Prostate gland (tissue), 2 donors: ENCODE data around the gene GRHL1. TPM values are rescaled to one million over a fixed set of nuclear protein-coding genes. Genes with fewer than 3 reads are reported as not detected.

Source experiments
- DNase-seq: peaks from one replicate; pipeline ENCODE4 v3.0.0-alpha.2; 2019; ENCODE audit warnings: low spot score
- H3K27ac ChIP-seq, 2 donors: fragments of 200-600 bp; sonication (generic); 2 replicates each; pipeline ENCODE4 v1.5.1; 2017 to 2019
- H3K27me3 ChIP-seq: fragments of 200-600 bp; sonication (generic); replicated peaks from 2 replicates; pipeline ENCODE4 v1.5.1; 2019; ENCODE audit not compliant: insufficient read depth
- H3K36me3 ChIP-seq, 2 donors: fragments of 200-600 bp; sonication (generic); 1 replicate in 1 of 2; 2 replicates in 1 of 2; pipeline versions ENCODE4 v1.5.1 to v1.8.1; 2017 to 2019
- H3K4me1 ChIP-seq: fragments of 200-600 bp; sonication (generic); replicated peaks from 2 replicates; pipeline ENCODE4 v1.5.1; 2019
- H3K4me3 ChIP-seq, 2 donors: fragments of 200-600 bp; sonication (generic); 2 replicates each; pipeline ENCODE4 v1.5.1; 2017 to 2019
- H3K9me3 ChIP-seq: fragments of 200-600 bp; sonication (generic); 2 replicates; pipeline ENCODE4 v1.5.1; 2017
- POLR2A ChIP-seq: fragments of 450-650 bp; IDR thresholded peaks from one replicate; pipeline ENCODE4 v1.6.1; 2016; ENCODE audit warnings: antibody characterized with exemption, mild to moderate bottlenecking
- POLR2AphosphoS5 ChIP-seq: sonication (generic); formaldehyde crosslinking; IDR thresholded peaks from one replicate; pipeline ENCODE4 v1.6.1; 2017; ENCODE audit warnings: antibody characterized with exemption
- WGBS: methylation state at CpG from one replicate; pipeline ENCODE4 v1.1.5; 2018; 5-methylcytosine and 5-hydroxymethylcytosine counted together
- intact Hi-C: fragments of 100-400 bp; cut with DNase I; formaldehyde crosslinking; loops from one replicate; pipeline ENCODE4 v1.14.2; 2022
- total RNA-seq, 2 donors: library from RNA; depleted of rRNA; stranded (reverse); fragments of >200 nt; gene quantifications; one replicate each; pipeline ENCODE4 v1.1.0, GENCODE V29; 2016
- TF ChIP-seq, protein P1 (sequence below), 4 experiments: fragments of 200-600 bp in 2 of 4; fragments of 450-650 bp in 2 of 4; sonication (generic) in 2 of 4; IDR thresholded peaks; 1 replicate in 3 of 4; 2 replicates in 1 of 4; pipeline ENCODE4 v1.5.1; 2016 to 2019; ENCODE audit warnings: antibody characterized with exemption in 4 of 4, mild to moderate bottlenecking in 2 of 4, moderate library complexity in 2 of 4

GRHL1 gene
- total RNA-seq, 2 donors from 2014 or later, result 25.7 to 31.8 TPM

DNA sequence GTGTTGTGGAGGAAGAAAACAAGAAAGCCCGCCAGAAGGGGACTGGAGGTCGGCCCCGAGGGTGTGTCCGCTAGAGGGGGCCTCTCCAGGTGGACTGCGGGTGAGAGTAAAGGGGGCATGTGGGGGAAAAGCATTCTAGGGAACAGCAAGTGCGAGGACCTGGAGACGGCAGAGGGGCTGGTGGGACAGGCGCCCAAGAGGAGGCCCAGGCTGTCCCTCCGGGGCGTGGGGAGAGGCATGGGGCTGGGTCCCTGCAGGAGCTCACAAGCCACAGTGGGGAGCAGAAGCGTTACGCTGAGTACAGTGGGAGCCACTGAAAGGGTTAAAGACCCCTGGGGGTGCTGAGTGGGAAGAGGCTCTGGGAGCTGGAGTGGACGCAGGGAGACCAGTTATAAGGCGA, 90.2 kb downstream of the GRHL1 start:
- no peaks in the 10 kb centered on the region for H3K4me1 ChIP-seq
- 90% methylated on average over 14 of the region's 14 CpGs for WGBS
- H3K27ac ChIP-seq, result peak overlapping the region in 1 of 2 donors; percentile 76
- DNase-seq, result no peak
- intact Hi-C loops, result no loop called here
- no peaks in the 10 kb centered on the region for H3K27me3 ChIP-seq
- H3K9me3 ChIP-seq, result no peaks in the 10 kb centered on the region
- H3K4me3 ChIP-seq, result no peak overlapping the region
- no peaks in the 10 kb centered on the region for H3K36me3 ChIP-seq
- TF ChIP-seq POLR2A (no peak), POLR2AphosphoS5 (no peak)
- TF ChIP-seq, protein P1, sequence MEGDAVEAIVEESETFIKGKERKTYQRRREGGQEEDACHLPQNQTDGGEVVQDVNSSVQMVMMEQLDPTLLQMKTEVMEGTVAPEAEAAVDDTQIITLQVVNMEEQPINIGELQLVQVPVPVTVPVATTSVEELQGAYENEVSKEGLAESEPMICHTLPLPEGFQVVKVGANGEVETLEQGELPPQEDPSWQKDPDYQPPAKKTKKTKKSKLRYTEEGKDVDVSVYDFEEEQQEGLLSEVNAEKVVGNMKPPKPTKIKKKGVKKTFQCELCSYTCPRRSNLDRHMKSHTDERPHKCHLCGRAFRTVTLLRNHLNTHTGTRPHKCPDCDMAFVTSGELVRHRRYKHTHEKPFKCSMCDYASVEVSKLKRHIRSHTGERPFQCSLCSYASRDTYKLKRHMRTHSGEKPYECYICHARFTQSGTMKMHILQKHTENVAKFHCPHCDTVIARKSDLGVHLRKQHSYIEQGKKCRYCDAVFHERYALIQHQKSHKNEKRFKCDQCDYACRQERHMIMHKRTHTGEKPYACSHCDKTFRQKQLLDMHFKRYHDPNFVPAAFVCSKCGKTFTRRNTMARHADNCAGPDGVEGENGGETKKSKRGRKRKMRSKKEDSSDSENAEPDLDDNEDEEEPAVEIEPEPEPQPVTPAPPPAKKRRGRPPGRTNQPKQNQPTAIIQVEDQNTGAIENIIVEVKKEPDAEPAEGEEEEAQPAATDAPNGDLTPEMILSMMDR (IDR thresholded peaks at IDR 0.05), result no peak

DNA sequence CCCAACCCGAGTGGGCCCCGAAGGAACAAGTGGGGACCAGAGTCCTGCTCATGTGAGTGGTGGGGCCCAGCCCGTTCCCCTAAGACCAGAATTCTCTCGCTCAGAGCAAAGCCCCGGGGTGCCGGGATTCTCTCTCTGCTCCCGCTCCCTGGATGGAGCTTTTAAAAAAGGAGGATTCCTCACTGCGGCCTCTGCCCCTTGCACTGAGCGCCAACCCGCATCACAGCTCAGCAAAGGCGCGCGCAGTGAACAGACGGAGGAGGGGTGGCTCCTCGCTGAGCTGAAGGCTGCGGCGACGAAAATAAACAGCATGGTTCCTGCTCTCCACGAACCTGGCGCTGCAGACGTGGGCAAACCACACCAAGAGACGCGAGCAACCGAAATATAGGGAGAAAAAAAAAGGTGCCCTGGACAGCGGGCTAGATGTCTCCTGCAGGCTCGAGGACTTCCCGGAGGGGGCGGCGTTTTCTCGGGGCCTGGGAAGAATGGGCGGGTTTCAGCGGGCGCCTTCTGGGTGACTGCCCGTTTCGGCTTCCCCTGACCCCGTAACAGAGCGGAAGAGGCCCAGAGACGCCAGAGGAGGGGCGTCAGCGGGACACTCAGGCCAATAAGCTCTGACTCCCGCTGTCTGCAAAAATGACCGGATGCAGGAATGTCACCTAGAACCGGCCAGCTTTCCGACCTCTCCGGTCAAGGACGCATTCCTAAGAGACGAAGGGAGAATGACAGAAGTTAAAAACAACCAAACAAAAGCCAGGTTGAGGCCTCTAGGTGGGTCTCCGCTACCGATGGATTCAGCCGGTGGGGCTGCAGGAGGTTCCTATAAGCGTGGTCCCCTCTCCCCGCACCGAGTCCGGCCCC, 91.0 kb downstream of the GRHL1 start:
- DNase-seq, result no peak
- WGBS, result 31% methylated on average over 53 of the region's 54 CpGs
- TF ChIP-seq POLR2A, result no peak
- TF ChIP-seq, protein P1 (IDR thresholded peaks at IDR 0.05), result no peak
- no peak for TF ChIP-seq POLR2AphosphoS5

DNA sequence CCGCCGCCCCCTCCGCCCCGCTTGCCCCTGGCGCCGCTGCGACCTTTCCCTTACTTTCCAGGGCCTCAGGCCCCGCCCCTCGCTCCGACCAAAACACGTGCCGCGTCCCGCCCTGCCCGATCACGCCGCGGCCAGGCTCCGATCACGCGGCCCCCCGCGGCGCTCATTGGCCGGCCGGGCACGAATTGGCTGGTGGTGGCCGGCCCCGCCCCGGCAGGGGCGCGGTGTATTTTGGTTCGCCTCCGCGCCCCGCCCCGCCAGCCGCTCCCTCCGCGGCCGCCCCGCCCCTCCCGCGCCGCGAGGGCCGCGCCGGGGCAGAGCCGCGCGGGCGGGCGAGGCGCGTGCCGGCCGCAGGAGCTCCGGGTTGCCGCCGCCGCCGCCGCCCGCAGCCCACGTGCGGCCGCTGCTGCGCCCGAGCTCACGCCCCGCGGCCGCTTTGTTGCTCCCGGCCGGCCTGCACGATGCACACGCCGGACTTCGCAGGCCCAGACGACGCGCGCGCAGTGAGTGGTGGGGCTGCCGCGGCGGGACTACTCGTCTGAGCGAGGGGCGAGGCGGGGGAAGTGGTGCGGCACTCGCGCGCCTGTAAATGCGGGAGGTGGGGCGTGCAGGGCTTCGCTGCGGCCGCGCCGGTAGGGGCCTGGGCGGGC, 91.9 kb downstream of the GRHL1 start, which contains the start of gene KLF11:
Gene KLF11, plus strand, starts transcription at position 295 of the 650 bp plus-strand sequence. Its CDS starts 167 bp downstream, at position 462.
- H3K4me3 ChIP-seq, result peak within 1 kb of the TSS; percentile 53 to 56
- no peaks in the 10 kb centered on the region for H3K9me3 ChIP-seq
- H3K27ac ChIP-seq, result peak within 1 kb of the TSS; percentile 83 to 91
- intact Hi-C loops, result no loop called here
- WGBS, result under 1% methylated on average over 46 of the region's 104 CpGs
- H3K36me3 ChIP-seq, result no peaks in the 10 kb centered on the region
- H3K4me1 ChIP-seq, result no peaks in the 10 kb centered on the region
- TF ChIP-seq POLR2A (peak; percentile 36), POLR2AphosphoS5 (peak; percentile 55)
- TF ChIP-seq, protein P1 (IDR thresholded peaks at IDR 0.05), result peak in 1 of 4 experiments; percentile 8
- peak; percentile 86 for DNase-seq
- no peaks in the 10 kb centered on the region for H3K27me3 ChIP-seq

More for the DNA sequence above, 91.0 kb downstream of the GRHL1 start:
- Histone ChIP-seq H3K27ac (peak overlapping the region; percentile 64 to 76), H3K9me3 (no peaks in the 10 kb centered on the region), H3K27me3 (no peaks in the 10 kb centered on the region), H3K36me3 (no peaks in the 10 kb centered on the region), H3K4me1 (no peaks in the 10 kb centered on the region), H3K4me3 (peak overlapping the region; percentile 10 to 33)
- intact Hi-C loops, result no loop called here

DNA sequence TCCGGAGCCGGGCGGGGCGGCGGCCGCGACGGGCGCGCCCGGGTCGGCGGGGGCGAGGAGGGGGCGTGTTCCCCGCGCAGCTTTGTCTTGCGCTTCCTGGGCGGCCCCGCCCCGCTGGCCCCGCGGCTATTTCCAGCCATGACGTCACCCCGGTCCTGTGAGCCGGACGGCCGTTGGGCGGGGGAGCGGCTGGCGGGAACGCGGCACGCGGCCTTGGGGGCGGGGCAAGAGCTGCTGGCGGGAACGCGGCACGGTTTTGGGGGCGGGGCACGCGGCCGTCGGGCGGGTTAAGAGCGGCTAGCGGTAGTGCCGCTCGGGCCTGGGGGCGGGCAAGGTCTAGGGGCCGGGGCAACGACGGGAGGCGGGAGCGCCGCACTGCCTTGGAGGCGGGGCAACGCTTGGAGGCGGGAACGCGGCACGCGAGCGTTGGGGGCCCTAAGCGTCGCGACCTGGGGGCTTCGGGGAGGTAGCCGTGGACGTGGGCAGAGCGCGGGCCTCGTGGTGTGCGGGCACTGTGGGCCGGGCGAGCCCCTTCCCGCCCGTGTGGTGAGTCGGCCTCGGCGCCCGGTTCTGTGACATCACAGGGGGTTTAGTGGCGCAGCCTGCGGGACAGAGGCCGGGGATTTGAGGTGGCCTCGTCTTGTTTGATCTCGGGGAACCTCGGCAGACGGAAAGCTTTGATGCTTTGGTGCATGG, 92.6 kb downstream of the GRHL1 start:
- intact Hi-C loops, result no loop called here

More for the DNA sequence above, 92.6 kb downstream of the GRHL1 start:
- H3K4me1 ChIP-seq, result no peaks in the 10 kb centered on the region
- H3K4me3 ChIP-seq, result peak overlapping the region; percentile 53 to 56
- H3K27ac ChIP-seq, result peak overlapping the region; percentile 83 to 91
- whole genome bisulfite sequencing, result 11% methylated on average over 66 of the region's 90 CpGs
- H3K9me3 ChIP-seq, result no peaks in the 10 kb centered on the region
- DNase-seq, result peak; percentile 95
- H3K27me3 ChIP-seq, result no peaks in the 10 kb centered on the region
- H3K36me3 ChIP-seq, result no peaks in the 10 kb centered on the region
- TF ChIP-seq POLR2AphosphoS5, result peak; percentile 73
- TF ChIP-seq, protein P1 (IDR thresholded peaks at IDR 0.05), result no peak
